HCT116 (cell line): ENCODE measurements around the gene OLFML2B.

ENCODE experiments used
- CBX3 ChIP-seq: IDR thresholded peaks from 2 replicates; pipeline ENCODE4 v1.6.1; 2012; ENCODE audit warnings: low read depth
- CTCF ChIP-seq, 3 experiments: fragments of 200-600 bp in 1 of 3; sonication (generic) in 1 of 3; IDR thresholded peaks in 2 of 3; conservative IDR thresholded peaks in 1 of 3; 2 replicates each; pipeline ENCODE4 v1.5.1; 2012 to 2017; ENCODE audit warnings: low read depth in 2 of 3, low read length in 2 of 3, antibody characterized with exemption in 1 of 3, borderline replicate concordance in 1 of 3, control low read depth in 1 of 3, mild to moderate bottlenecking in 1 of 3, mixed read lengths in 1 of 3, mixed run types in 1 of 3, moderate library complexity in 1 of 3; ENCODE audit not compliant: insufficient read depth in 1 of 3
- EZH2phosphoT487 ChIP-seq: fragments of 200-600 bp; IDR thresholded peaks from 2 replicates; pipeline ENCODE4 v1.6.1; 2018; ENCODE audit warnings: antibody characterized with exemption, borderline replicate concordance
- FOSL1 ChIP-seq: IDR thresholded peaks from 2 replicates; pipeline ENCODE4 v1.6.1; 2012; ENCODE audit warnings: low read depth
- POLR2A ChIP-seq: IDR thresholded peaks from 2 replicates; pipeline ENCODE4 v1.7.0; 2011; ENCODE audit warnings: borderline replicate concordance; ENCODE audit not compliant: insufficient read depth, insufficient read length; ENCODE audit errors: extremely low read depth
- YY1 ChIP-seq: IDR thresholded peaks from 2 replicates; pipeline ENCODE4 v1.6.1; 2011; ENCODE audit warnings: low read length, low read depth, moderate library complexity, mild to moderate bottlenecking; ENCODE audit not compliant: insufficient replicate concordance; ENCODE audit errors: extremely low read depth

- TF ChIP-seq CTCF (IDR thresholded peaks at IDR 0.05 in 2 of 3, conservative IDR thresholded peaks at IDR 0.05 in 1 of 3; ENCODE audit: borderline replicate concordance in 1 of 3, insufficient read depth in 1 of 3, low read depth in 2 of 3, low read length in 2 of 3), result no peak
- TF ChIP-seq FOSL1, result no peak
- no peak for TF ChIP-seq YY1
- TF ChIP-seq POLR2A, result no peak
- TF ChIP-seq EZH2phosphoT487, result no peak
- TF ChIP-seq CBX3, result no peak
Measured at GRCh38 chr1:161999301-162000052, 24.2 kb downstream of the OLFML2B start.
